Left lung (tissue), 10 donors: ENCODE data around the gene LIMK2. TPM values are rescaled to one million over a fixed set of nuclear protein-coding genes. Genes with fewer than 3 reads are reported as not detected.
"Not testable (repeated sequence)": the region's sequence is repeated elsewhere in the genome, so short reads cannot be mapped to it uniquely, and the experiment has no call there.

ENCODE experiments used
- ATAC-seq: fragments of 200-7000 bp; cut with Tn5 transposase; one replicate; pipeline ENCODE4 v1.9.1; 2020; ENCODE audit warnings: moderate library complexity
- DNase-seq, 4 donors: peaks; one replicate each; pipeline ENCODE4 v3.0.0-alpha.2; 2013 to 2020
- H3K27ac ChIP-seq, 2 donors: fragments of 200-600 bp; sonication (generic) in 1 of 2; one replicate each; pipeline versions ENCODE4 v1.5.0 to v1.8.0; 2020 to 2021
- H3K27me3 ChIP-seq, 2 donors: fragments of 200-600 bp; sonication (generic) in 1 of 2; one replicate each; pipeline versions ENCODE4 v1.5.0 to v1.8.0; 2020 to 2021
- H3K36me3 ChIP-seq, 2 donors: fragments of 200-600 bp; sonication (generic) in 1 of 2; one replicate each; pipeline versions ENCODE4 v1.5.0 to v1.8.0; 2020 to 2021
- H3K4me1 ChIP-seq, 2 donors: fragments of 200-600 bp; one replicate each; pipeline ENCODE4 v1.8.0; 2021
- H3K4me3 ChIP-seq, 2 donors: fragments of 200-600 bp; sonication (generic) in 1 of 2; one replicate each; pipeline versions ENCODE4 v1.5.0 to v1.8.0; 2020 to 2021; ENCODE audit warnings: mild to moderate bottlenecking in 1 of 2
- H3K9me3 ChIP-seq, 2 donors: fragments of 200-600 bp; sonication (generic) in 1 of 2; one replicate each; pipeline versions ENCODE4 v1.5.0 to v1.8.0; 2020 to 2021
- CTCF ChIP-seq, 2 donors: fragments of 200-600 bp; sonication (generic) in 1 of 2; IDR thresholded peaks; one replicate each; pipeline versions ENCODE4 v1.5.0 to v1.8.0; 2021; ENCODE audit warnings: antibody characterized with exemption in 2 of 2
- intact Hi-C, 2 donors: fragments of 100-400 bp; cut with DNase I; formaldehyde crosslinking; loops; one replicate each; pipeline versions ENCODE4 v1.11.2 to v1.14.2; 2022
- polyA plus RNA-seq, 6 donors: library from polyadenylated mRNA; unstranded; fragments of 120-200 nt; gene quantifications; one replicate each; pipeline ENCODE4 v1.2.1, GENCODE V29; 2013; ENCODE audit not compliant: insufficient read length in 6 of 6
- total RNA-seq, 2 donors: library from RNA; stranded (reverse); fragmentation: NEBNext Ultra II Directional; extraction: Animal tissue kit (Norgen Biotek cat#: 25700); gene quantifications; one replicate each; pipeline ENCODE4 v1.2.1, GENCODE V29; 2021
- donor health status: DM: no; HTN: yes; CAD: no.
- donor health status: DM: no; HTN: no; CAD: no.

Gene LIMK2
- total and polyA plus RNA-seq, 8 donors, result 47.4 to 87.6 (median 53.6) TPM

- TF ChIP-seq CTCF (IDR thresholded peaks at IDR 0.05), result peak; percentile 63 to 70
- intact Hi-C loops, result no loop called here
- DNase-seq, result peak in 2 of 4 donors; percentile 50 to 78
- Histone ChIP-seq H3K27ac (peak overlapping the region; percentile 73 to 96), H3K4me1 (peaks cover 28 to 94% of the 10 kb centered on the region in 2 donors), H3K27me3 (no peaks in the 10 kb centered on the region), H3K4me3 (no peak overlapping the region), H3K9me3 (no peaks in the 10 kb centered on the region), H3K36me3 (peaks cover 0 to 14% of the 10 kb centered on the region in 2 donors)
- ATAC-seq, result peak; percentile 91
Observed at GRCh38 chr22:31230871-31231621, 18.9 kb downstream of the LIMK2 start.

GRCh38 chr22:31233001-31233400 lies 20.9 kb downstream of the LIMK2 start:
- intact Hi-C loops, result no loop called here
- no peaks in the 10 kb centered on the region for H3K36me3 ChIP-seq
- DNase-seq (no peak), ATAC-seq (no peak)
- H3K9me3 ChIP-seq, result no peaks in the 10 kb centered on the region
- H3K27me3 ChIP-seq, result no peaks in the 10 kb centered on the region
- TF ChIP-seq CTCF (IDR thresholded peaks at IDR 0.05), result no peak
- peak overlapping the region; percentile 40 to 96 for H3K27ac ChIP-seq
- peaks cover 28 to 98% of the 10 kb centered on the region in 2 donors for H3K4me1 ChIP-seq
- no peak overlapping the region for H3K4me3 ChIP-seq

GRCh38 chr22:31235081-31235480 lies 23.0 kb downstream of the LIMK2 start:
- H3K9me3 ChIP-seq, result no peaks in the 10 kb centered on the region
- intact Hi-C loops, result no loop called here
- no peak for ATAC-seq
- H3K27ac ChIP-seq, result peak overlapping the region; percentile 2 to 96
- no peaks in the 10 kb centered on the region for H3K27me3 ChIP-seq
- H3K4me3 ChIP-seq, result peak overlapping the region in 1 of 2 donors; percentile 38
- no peak for TF ChIP-seq CTCF (IDR thresholded peaks at IDR 0.05)
- no peak for DNase-seq
- H3K4me1 ChIP-seq, result peaks cover 21 to 98% of the 10 kb centered on the region in 2 donors
- no peaks in the 10 kb centered on the region for H3K36me3 ChIP-seq

GRCh38 chr22:31236044-31236443 lies 23.9 kb downstream of the LIMK2 start:
- intact Hi-C loops, H3K36me3 ChIP-seq, DNase-seq, H3K9me3 ChIP-seq, H3K27me3 ChIP-seq: not testable (repeated sequence)
- H3K4me1 ChIP-seq, result peaks cover 11 to 97% of the 10 kb centered on the region in 2 donors
- H3K4me3 ChIP-seq, result peak overlapping the region in 1 of 2 donors; percentile 38
- peak; percentile 17 for ATAC-seq
- peak overlapping the region in 1 of 2 donors; percentile 96 for H3K27ac ChIP-seq

- TF ChIP-seq CTCF (IDR thresholded peaks at IDR 0.05), result no peak
- no peaks in the 10 kb centered on the region for H3K9me3 ChIP-seq
Observed at GRCh38 chr22:31238057-31238456, 26.0 kb downstream of the LIMK2 start.

More at GRCh38 chr22:31238057-31238456, 26.0 kb downstream of the LIMK2 start:
- ATAC-seq (no peak), DNase-seq (no peak)
- Histone ChIP-seq H3K27ac (peak overlapping the region in 1 of 2 donors; percentile 96), H3K36me3 (peaks cover 0 to 8% of the 10 kb centered on the region in 2 donors), H3K4me3 (peak overlapping the region in 1 of 2 donors; percentile 1), H3K4me1 (peaks cover 2 to 96% of the 10 kb centered on the region in 2 donors), H3K27me3 (no peaks in the 10 kb centered on the region)
- intact Hi-C loops, result no loop called here
